PC-9 (cell line): ENCODE results near the gene CCNF. TPM values are rescaled to one million over a fixed set of nuclear protein-coding genes. Genes with fewer than 3 reads are reported as not detected.

Source experiments
- BruUV-seq: library from RNA; stranded (reverse); fragments of 400-500 nt; replicated peaks from 2 replicates; lab custom pipeline; 2021; lab: Mats Ljungman, UMichigan
- CTCF ChIA-PET: fragments of 300-600 bp; sonication (Branson Sonifier 250); formaldehyde crosslinking; loops from one replicate; lab custom pipeline; 2022; ENCODE audit warnings: antibody characterized with exemption; lab: Charles Lee
- POLR2A ChIA-PET: fragments of 300-600 bp; sonication (Branson Sonifier 250); formaldehyde crosslinking; loops from one replicate; lab custom pipeline; 2022; ENCODE audit warnings: antibody characterized with exemption; ENCODE audit not compliant: unreplicated experiment; lab: Charles Lee
- DNase-seq, 2 experiments: peaks; one replicate each; pipeline versions ENCODE4 v3.0.0 to v3.0.0-alpha.2; 2015 to 2022; ENCODE audit warnings: mixed read lengths in 1 of 2
- H2AFZ ChIP-seq: fragments of 200-600 bp; sonication (generic); 2 replicates; pipeline ENCODE4 v1.8.1; 2017; ENCODE audit warnings: antibody characterized with exemption
- H3F3A ChIP-seq: fragments of 200-600 bp; sonication (generic); 2 replicates; pipeline ENCODE4 v1.8.1; 2017; ENCODE audit warnings: antibody characterized with exemption, mild to moderate bottlenecking, low read depth; ENCODE audit not compliant: insufficient read depth
- H3K27ac ChIP-seq: fragments of 200-600 bp; sonication (generic); 2 replicates; pipeline ENCODE4 v1.6.1; 2016; ENCODE audit warnings: mixed run types
- H3K27me3 ChIP-seq: fragments of 200-600 bp; sonication (generic); 2 replicates; pipeline ENCODE4 v1.6.1; 2016; ENCODE audit warnings: low read depth, mixed run types; ENCODE audit not compliant: insufficient read depth
- H3K36me3 ChIP-seq: fragments of 200-600 bp; sonication (generic); 2 replicates; pipeline ENCODE4 v1.6.1; 2016; ENCODE audit warnings: low read depth, mixed run types
- H3K4me1 ChIP-seq: fragments of 200-600 bp; sonication (generic); replicated peaks from 2 replicates; pipeline ENCODE4 v1.6.1; 2016; ENCODE audit warnings: mixed run types; ENCODE audit not compliant: insufficient read depth
- H3K4me2 ChIP-seq: fragments of 200-600 bp; sonication (generic); 2 replicates; pipeline ENCODE4 v1.6.1; 2017; ENCODE audit warnings: mixed run types
- H3K4me3 ChIP-seq: fragments of 200-600 bp; sonication (generic); 2 replicates; pipeline ENCODE4 v1.6.1; 2016; ENCODE audit warnings: mixed run types
- H3K79me2 ChIP-seq: fragments of 200-600 bp; sonication (generic); 2 replicates; pipeline ENCODE4 v1.6.1; 2017; ENCODE audit warnings: low read depth, mixed run types
- H3K9me2 ChIP-seq: fragments of 200-600 bp; sonication (generic); 2 replicates; pipeline ENCODE4 v1.8.1; 2017; ENCODE audit warnings: mild to moderate bottlenecking; ENCODE audit not compliant: insufficient read depth
- H3K9me3 ChIP-seq: fragments of 200-600 bp; sonication (generic); 2 replicates; pipeline ENCODE4 v1.8.1; 2016; ENCODE audit warnings: low read depth; ENCODE audit not compliant: insufficient read depth
- H4K20me1 ChIP-seq: fragments of 200-600 bp; sonication (generic); 2 replicates; pipeline ENCODE4 v1.8.1; 2017; ENCODE audit not compliant: insufficient read depth
- CTCF ChIP-seq: fragments of 200-600 bp; sonication (generic); conservative IDR thresholded peaks from 2 replicates; pipeline ENCODE4 v1.6.1; 2017; ENCODE audit warnings: mixed run types, antibody characterized with exemption, mild to moderate bottlenecking, moderate library complexity
- EZH2 ChIP-seq: fragments of 200-600 bp; sonication (generic); IDR thresholded peaks from 2 replicates; pipeline ENCODE4 v1.8.0; 2017; ENCODE audit warnings: antibody characterized with exemption, low read depth
- intact Hi-C: fragments of 100-400 bp; cut with micrococcal nuclease; formaldehyde crosslinking; loops from one replicate; pipeline ENCODE4 v1.10.0; 2022; ENCODE audit not compliant: unreplicated experiment
- total RNA-seq: library from RNA; stranded (reverse); gene quantifications from 2 replicates; pipeline ENCODE4 v1.2.3, GENCODE V29; 2021

CCNF gene
- total RNA-seq, 1 experiment from 2014 or later = 69.0 TPM

DNA sequence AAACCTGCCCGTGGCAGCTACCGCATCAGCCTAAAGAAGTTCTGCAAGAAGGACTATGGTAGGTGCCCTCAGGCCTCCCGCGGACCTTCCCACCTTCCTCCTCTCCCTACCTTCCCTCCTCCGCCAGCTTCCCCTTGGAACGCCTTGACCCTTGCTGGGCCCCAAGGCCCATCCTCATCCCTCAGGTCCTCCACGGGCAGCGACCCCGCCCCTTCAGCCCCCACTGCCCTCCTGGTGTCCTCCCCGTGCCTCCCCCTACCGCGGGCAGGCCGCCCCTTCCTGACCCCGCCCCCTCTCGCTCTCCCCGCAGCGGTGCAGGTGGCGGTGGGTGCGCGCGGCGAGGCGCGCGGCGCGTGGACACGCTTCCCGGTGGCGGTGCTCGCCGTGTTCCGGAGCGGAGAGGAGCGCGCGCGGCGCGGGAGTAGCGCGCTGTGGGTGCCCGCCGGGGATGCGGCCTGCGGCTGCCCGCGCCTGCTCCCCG, 44.2 kb downstream of the CCNF start:
- H3K36me3 ChIP-seq = no peaks in the 10 kb centered on the region
- H3K27me3 ChIP-seq = no peaks in the 10 kb centered on the region
- no TSS peak for BruUV-seq
- H4K20me1 ChIP-seq = peaks cover 16% of the 10 kb centered on the region
- H3K4me1 ChIP-seq = peaks cover 21% of the 10 kb centered on the region; the same call in 1 of the 2 replicates
- peak overlapping the region; percentile 98; the same call in 1 of the 2 replicates for H3K4me3 ChIP-seq
- H3K9me3 ChIP-seq = no peaks in the 10 kb centered on the region
- TF ChIP-seq CTCF (no peak), EZH2 (no peak)
- H2AFZ ChIP-seq = no peak overlapping the region
- DNase-seq = peak; percentile 43 to 48
- peaks cover 30% of the 10 kb centered on the region; the same call in 1 of the 2 replicates for H3F3A ChIP-seq
- no peak overlapping the region for H3K27ac ChIP-seq
- ChIA-PET CTCF (no interaction called here), POLR2A (interaction anchor here (0.6 kb wide), 1 partner anchor 59 kb away, joined by 18 read pairs; no protein-coding TSS in a partner anchor)
- H3K4me2 ChIP-seq = peak overlapping the region; percentile 97
- peaks cover 13% of the 10 kb centered on the region for H3K79me2 ChIP-seq
- no peaks in the 10 kb centered on the region for H3K9me2 ChIP-seq
- intact Hi-C loops = no loop called here

DNA sequence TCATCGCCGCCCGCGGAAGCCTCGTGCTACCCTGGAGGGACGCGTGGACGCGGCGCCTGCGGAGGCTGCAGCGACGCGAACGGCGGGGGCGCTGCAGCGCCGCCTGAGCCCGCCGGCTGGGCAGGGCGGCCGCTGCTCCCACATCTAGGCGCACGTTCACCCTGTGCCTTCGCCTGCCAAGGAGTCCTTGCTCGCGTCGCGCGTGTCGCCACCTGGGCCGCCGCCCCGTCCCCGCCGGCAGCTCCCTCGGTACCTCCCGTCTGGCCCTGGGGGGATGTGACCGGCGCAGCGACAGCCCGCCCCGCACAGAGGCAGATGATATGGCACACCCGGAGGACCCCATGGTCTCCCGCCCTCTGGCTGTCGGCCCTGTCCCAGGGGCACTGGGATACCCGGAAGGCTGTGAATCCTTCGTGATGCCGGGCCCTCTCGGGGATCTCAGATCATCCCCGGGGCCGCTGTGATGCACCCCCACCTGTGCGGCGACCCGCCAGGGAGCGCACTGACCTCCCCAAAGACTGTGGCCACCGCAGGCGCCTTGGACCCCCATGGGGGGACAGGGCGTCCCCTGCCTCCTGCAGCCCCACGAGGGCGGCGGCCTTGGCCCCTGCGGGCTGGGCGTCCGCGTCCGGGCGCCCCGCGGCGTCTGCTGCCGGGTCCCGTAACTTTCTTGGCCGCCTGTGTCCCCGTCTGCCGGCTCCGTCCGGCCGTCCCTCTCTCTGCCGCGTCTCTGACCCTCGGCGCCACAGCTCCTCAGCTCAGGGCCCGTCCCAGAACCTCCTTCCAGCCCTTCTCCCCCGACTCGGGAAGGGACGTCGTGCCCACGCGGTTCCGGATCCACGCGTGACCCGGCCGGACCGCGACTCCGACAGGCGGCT, 45.0 kb downstream of the CCNF start:
- BruUV-seq = no TSS peak
- POLR2A ChIA-PET = interaction anchor here (0.9 kb wide), 1 partner anchor 259 kb away, joined by 3 read pairs; the partner anchor contains the start of gene PGP
- peaks cover 16% of the 10 kb centered on the region for H4K20me1 ChIP-seq
- H3K4me2 ChIP-seq = peak overlapping the region; percentile 97
- H3K9me3 ChIP-seq = no peaks in the 10 kb centered on the region
- peak overlapping the region; percentile 34; the same call in 1 of the 2 replicates for H3K27ac ChIP-seq
- H3K27me3 ChIP-seq = no peaks in the 10 kb centered on the region
- H3K4me3 ChIP-seq = peak overlapping the region; percentile 98
- CTCF ChIA-PET = interaction anchor here (0.6 kb wide), 1 partner anchor 15 kb away, joined by 4 read pairs; no protein-coding TSS in a partner anchor
- H3K36me3 ChIP-seq = no peaks in the 10 kb centered on the region
- peaks cover 28% of the 10 kb centered on the region; the same call in 1 of the 2 replicates for H3F3A ChIP-seq
- peak overlapping the region; percentile 97 for H2AFZ ChIP-seq
- no peaks in the 10 kb centered on the region for H3K9me2 ChIP-seq
- intact Hi-C loops = no loop called here
- DNase-seq = peak in 1 of 2 experiments; percentile 50
- H3K79me2 ChIP-seq = peaks cover 13% of the 10 kb centered on the region
- no peak for TF ChIP-seq EZH2
- TF ChIP-seq CTCF = no peak; the same call in 1 of the 2 replicates
- peaks cover 14% of the 10 kb centered on the region; the same call in 1 of the 2 replicates for H3K4me1 ChIP-seq

GRCh38 chr16:2474877-2475412, 45.7 kb downstream of the CCNF start, which contains the start of gene TBC1D24:
TBC1D24 (plus strand) TSS chr16:2475127; CDS start chr16:2496149, 21,022 bp downstream.
- peak; percentile 46 to 93 for DNase-seq
- no peaks in the 10 kb centered on the region for H3K36me3 ChIP-seq
- H3K4me2 ChIP-seq = peak within 1 kb of the TSS; percentile 97
- peak within 1 kb of the TSS; percentile 34; the same call in 1 of the 2 replicates for H3K27ac ChIP-seq
- peak within 1 kb of the TSS; percentile 98 for H3K4me3 ChIP-seq
- H3K79me2 ChIP-seq = peaks cover 13% of the 10 kb centered on the region
- peak within 1 kb of the TSS; percentile 97 for H2AFZ ChIP-seq
- no peaks in the 10 kb centered on the region for H3K27me3 ChIP-seq
- H3K9me2 ChIP-seq = no peaks in the 10 kb centered on the region
- intact Hi-C loops = no loop called here
- no peaks in the 10 kb centered on the region for H3K9me3 ChIP-seq
- POLR2A ChIA-PET = interaction anchor here (0.9 kb wide), 1 partner anchor 260 kb away, joined by 3 read pairs; the partner anchor contains the start of gene PGP
- TF ChIP-seq EZH2 = no peak
- TF ChIP-seq CTCF = no peak
- peaks cover 14% of the 10 kb centered on the region for H4K20me1 ChIP-seq
- peaks cover 23% of the 10 kb centered on the region; the same call in 1 of the 2 replicates for H3F3A ChIP-seq
- CTCF ChIA-PET = interaction anchor here (0.6 kb wide), 1 partner anchor 16 kb away, joined by 4 read pairs; no protein-coding TSS in a partner anchor
- peaks cover 13% of the 10 kb centered on the region; the same call in 1 of the 2 replicates for H3K4me1 ChIP-seq
- BruUV-seq = no TSS peak
